ENCODE measurements around the gene ANKS6. TPM values are rescaled to one million over a fixed set of nuclear protein-coding genes. Genes with fewer than 3 reads are reported as not detected.

The ANKS6 gene
- total and polyA plus RNA-seq, 2 of the 8 experiments (the other 6 are each of a cell fraction or from before 2014, with no cell fraction given) = 34.1 to 56.3 TPM

DNA sequence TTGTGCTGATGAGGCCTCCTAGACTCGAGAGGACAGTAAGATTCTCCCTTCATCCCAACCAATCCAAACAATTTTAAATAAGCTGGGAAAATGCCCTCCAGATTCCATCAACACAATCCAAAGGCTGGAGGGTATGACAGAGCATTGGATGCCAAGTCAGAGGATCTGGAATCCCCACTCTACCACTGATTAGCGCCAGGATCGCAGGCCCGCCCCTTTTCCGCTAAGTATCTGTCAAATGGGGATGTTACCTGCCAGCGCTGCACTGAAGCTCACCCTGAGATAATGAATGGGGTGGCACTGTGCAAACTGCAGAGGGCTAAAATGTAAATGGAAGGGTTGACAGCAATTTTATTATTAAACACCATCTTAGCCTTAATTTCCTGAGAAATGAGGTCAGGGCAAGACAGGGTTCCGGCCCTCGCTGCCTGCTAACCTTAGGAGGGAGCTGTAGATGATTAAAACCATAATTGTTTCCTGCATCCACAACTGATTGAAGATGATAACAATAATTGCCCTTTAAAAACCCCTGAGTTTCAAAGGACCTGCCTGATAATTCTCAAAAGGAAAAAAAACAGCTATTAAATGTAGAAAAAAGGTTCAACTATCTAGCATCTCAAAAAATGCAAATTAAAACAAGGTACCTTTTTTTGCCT is 56.0 kb downstream of the ANKS6 start (continued):
- TF ChIP-seq SIX5 (IDR thresholded peaks at IDR 0.05; ENCODE audit: low read depth, low read length) = no peak

Data from H1 (cell line).